Measurements from ENCODE around the gene MCHR2.
A peak's percentile ranks its signal among the peaks of the same experiment; 100 is the strongest.
"Not testable (repeated sequence)": the region's sequence is repeated elsewhere in the genome, so short reads cannot be mapped to it uniquely, and the experiment has no call there.

Gene MCHR2
- long read RNA-seq, donor 1: 0 reads
- long read RNA-seq, donor 2: 0 reads
- long read RNA-seq, donor 3: 0 reads
- long read RNA-seq, donor 4: 0 reads
- long read RNA-seq, donor 5: 0 reads
- long read RNA-seq, donor 6: 0 reads
- long read RNA-seq, donor 7: 0 reads
- long read RNA-seq, donor 8: 0 reads

DNA sequence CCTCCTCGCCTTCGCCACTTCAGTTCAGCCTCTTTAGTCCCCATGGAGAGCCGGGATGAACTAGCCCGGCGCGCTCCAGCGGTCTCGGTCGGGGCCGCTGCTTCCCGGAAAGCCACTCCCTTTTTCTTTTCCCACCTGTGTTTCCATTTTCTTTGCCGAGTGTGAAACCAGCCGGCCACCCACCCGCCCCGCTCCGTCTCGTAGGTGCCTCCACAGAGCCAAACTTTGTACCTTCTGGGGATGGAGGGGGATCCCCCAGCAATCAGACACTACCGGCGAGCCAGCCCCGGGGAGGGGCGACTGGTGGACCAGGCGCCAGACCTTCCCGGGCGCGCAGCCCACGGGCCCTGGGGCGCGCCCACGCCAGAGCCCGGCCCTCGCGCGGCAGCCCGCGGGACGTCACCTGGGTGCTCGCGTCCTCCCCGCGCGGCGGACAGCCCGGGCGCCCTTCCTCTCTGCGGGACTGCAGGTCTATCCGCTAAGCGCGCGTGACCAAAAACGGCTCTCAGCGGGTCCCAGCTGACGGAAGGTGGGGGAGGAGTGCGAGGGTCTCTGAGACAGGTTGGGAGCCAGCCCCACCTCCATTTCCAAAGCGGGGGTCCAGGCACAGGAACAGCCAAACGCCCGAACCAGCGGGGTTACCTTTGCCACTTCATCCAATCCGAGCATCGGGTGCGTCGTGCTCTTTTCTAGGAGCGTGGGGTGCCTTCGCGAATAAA, at the start of gene MCHR2:
Gene MCHR2, minus strand, starts transcription at position 691 of the 719 bp plus-strand sequence. CDS start 38,076 bp downstream, outside the sequence.
- DNase-seq: peak; percentile 51

GRCh38 chr6:100038546-100038945, 44.5 kb upstream of the MCHR2 start:
- not testable (repeated sequence) for DNase-seq

DNA sequence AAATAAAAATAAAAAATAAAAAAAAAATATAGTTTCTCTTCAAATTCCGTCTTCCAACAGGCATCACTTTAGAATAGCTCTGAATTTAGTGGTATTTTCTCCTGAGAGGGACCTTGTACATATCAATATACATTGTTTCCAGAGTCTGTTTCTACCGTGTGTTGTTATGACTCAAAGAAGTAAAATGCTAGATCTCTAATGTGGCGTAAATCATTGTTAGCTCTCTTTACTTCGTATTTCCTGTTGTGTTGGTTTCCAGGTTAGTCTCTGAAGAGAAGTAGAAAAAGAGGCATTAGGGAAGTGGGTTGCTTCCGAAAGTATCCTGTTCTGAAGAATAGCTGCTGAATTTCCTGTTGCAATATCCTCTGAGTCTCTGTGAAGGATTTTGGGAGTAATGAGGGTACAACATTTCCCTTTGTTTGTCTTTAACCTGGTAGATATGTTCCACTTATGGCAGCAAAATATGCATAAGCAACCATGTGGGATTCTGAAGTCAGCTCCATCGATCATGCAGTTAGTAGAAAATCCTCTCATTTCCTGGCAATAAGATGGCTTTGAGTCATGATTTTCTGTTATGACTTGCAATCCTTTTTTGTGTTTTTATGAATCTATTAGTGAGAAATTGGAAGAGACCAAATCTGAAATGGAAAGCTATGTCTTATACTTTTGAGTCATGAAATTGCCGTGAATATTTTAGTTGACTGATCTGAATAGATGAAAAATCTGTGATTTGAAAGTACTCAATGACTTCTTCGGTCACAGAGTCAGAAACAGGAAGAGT, 42.0 kb upstream of the MCHR2 start:
- DNase-seq: no peak

DNA sequence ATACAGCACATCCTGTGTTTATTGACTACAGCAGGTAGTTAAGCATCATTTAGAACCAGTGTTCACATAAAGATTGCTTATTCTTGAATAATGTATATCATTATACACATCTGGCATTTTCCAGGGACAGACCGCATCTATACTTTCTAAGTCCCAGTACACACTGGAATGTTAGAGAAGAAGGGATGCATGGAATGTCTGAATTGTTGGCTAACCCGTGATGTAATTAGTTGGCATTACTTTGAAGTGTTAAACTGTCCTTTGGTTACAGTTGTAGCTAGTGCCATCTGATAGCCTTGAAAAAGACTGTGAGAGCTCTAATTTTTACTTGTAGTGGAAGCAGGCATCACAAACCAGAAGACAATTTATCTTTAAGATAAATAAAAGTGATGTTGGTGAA, 29.8 kb upstream of the MCHR2 start:
- no peak for DNase-seq

- no peak for DNase-seq
These were observed 28.8 kb upstream of the MCHR2 start for GRCh38 chr6:100022847-100023246.

GRCh38 chr6:100008857-100009256, 14.8 kb upstream of the MCHR2 start:
- DNase-seq: no peak

DNA sequence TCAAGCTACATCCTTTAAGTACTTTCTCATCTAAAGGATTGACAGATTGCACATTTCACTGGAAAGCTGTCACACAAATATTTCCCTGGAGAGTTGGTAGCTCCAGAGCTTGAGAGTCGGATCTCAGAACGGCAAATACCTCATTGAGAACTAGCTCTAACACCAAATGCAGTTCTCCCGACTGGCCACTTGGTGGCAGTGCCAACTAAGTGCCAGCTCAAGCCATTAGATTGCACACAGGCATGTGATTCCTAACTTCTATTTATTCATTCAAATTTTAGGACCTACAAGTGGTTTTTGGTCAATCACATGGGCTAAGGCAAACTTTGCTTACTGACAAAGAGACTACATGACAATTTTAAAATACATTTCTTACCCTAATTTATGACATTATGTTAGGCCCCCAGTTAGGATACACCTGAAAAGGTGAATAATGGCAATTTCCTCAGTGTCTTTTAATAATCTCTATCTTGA, 7.9 kb upstream of the MCHR2 start:
- peak; percentile 8 for DNase-seq

- no peak for DNase-seq
These were observed 3.1 kb upstream of the MCHR2 start for GRCh38 chr6:99997141-99997540.

DNA sequence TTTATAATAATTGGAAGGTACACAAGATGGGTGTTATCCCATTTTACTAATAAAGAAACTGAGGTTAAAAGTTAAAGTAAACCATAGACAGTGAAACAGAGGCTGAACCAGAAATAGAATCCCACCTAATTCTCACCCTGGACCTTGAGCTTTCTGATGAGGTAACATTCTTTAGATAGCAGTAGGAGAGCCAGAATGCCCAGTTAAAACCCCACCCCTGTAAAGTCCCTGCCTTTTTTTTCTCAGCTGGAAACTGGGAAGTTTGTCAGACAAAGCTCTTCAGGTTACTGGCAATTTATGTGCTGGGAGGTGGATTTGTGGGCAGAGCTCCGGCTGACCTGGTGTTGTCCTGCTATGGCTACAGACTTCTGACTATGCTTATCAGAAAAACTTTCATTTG, 1.9 kb upstream of the MCHR2 start:
- DNase-seq: no peak

DNA sequence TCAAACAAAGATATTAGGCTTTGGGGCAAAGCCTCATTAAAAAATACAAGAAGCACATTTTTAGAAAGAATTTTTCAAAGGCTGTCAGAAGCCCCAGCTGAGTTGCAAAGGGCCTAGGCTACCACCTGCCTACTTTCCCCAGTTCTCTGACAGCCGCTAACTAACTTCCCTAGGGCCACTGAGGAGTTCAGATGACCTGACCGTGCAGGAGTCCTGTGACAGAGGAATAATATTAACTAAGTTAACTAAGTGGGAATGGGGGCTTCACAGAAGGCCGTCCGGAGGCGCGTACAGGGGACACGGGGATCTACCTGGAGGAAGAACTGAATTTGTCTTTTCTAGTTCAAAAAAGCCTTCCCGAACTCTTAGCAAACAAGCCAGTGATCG, 884 bp downstream of the MCHR2 start:
- DNase-seq: no peak

DNA sequence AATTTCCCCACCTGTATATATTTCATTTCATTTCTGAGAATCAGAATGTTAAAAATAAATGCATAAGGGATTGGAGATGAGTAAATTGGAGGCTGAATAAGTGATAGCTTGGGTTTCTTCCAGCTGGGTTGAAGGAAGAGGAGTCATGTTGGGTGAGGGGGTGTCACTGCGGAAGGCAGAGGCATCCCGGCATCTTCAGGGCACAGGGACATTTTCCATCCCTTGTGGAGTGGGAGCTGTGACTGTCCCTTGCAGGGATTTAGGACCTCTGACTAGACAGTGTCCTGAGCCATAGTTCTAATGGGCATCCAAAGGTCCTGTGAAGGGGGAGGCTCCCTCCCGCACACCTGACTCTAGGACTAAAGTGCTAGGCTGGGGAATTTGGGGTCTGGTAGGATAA, 2.1 kb downstream of the MCHR2 start:
- no peak for DNase-seq

DNA sequence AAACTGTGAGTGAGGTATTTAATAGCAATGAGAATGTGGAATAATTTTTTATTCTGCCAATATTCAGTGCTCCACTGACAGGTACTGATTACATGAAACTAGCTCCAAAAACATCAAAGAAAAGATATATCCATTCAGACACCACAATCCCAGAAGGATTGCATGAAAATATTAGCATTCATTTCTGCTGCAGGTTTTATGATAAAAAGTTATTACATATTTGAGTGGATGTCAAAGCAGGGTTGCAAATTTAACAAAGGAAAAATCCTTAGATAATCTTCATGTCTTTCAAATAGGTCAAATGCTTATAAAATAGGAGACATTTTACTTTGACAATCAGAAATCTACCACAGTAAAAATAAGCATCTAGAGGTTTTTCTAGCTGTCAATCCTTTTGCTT, 13.3 kb downstream of the MCHR2 start:
- no peak for DNase-seq

DNA sequence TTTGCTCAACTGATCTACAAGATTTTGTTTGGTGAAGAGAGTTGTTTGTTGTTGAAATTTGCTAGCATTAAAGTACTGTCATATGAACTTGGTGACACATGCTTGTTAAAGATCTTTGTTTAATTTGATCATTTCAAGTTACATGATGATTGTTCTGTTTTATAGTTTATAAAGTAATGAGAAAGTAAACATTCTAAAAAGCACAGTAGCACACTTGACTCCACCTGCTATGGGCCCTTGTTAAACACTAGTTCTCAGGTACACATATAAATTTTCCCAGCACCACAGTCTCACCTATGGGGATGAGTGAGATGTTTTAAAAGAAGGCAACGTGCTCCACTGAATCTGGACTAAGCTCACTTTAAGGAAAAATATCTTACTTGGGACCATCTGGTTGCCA, 14.1 kb downstream of the MCHR2 start:
- no peak for DNase-seq

- DNase-seq: no peak
These were observed 27.0 kb downstream of the MCHR2 start for GRCh38 chr6:99967052-99967451.

GRCh38 chr6:99960027-99960426, 34.0 kb downstream of the MCHR2 start:
- DNase-seq: no peak

DNA sequence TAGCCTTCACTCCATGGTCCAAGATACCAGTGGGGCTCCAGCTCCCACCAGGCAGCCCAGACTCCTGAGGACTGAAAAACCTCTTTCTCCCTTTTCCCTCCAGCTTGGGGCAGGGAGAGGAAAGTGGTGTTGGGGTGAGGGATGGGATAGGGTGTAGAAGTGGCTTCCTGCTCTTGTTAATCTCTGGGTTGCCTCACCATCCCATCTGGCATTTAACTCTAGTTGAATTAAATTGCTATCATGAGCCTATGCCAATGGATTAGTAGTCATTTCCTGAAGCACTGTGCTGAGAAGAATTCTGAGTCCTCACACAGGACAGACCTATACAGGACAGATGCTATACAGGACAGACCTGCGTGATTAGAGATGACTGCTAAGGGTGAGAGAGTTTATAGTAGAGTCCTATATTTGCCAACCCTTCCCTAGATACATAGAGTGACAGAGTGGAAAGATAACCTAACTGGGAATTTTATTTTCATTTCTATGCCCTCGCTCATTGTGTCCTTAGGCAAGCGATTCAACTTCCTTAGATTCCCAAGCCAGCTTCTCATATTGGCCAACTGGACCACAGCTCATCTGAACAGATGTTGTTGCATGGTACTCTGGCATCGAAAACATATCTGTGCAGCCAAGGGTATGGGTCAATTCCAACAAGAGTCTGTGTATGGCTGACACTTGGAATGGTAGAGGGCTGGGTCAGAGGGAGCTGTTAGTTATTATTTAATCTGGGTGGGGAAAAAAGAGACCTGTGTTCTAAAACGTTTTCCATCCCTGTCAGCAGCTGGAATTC, 42.8 kb downstream of the MCHR2 start:
- no peak for DNase-seq

DNA sequence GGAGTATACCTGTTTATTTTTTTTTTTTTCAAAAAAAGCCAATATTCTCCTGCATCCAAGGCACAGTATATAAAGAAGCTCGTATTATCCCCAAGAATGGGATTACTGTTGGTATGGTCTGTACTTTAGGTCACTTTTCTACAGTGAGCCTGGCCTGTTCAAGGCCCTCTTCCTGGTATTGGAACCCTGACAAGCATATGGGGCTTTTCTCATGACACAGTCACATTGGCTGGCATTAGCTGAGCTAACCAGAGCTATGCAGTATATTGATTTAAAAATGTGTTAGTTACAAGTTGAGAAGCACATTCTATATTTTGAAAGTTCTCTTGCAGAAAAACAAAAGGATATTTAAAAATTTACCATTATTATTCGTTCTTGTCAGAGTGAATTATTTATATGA, 48.0 kb downstream of the MCHR2 start:
- DNase-seq: no peak

DNA sequence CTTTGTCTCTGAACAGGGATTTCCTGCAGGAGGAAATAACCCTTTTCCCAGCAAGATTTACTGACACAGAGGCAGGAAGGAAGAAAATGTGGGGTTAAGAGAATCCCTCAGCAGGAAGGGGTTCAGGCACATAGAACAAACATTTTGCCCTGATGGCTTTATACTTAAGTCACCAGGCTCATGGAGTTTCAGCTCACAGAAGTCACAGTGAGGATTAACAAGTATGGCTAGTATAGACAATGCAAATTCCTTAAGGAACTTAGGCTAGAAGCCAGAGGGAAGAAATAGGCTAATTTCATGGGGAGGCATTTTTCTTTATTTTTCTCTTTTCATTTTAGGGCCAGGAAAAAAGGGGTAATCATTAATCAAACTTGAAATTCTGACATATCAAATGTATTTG, 50.2 kb downstream of the MCHR2 start:
- no peak for DNase-seq

DNA sequence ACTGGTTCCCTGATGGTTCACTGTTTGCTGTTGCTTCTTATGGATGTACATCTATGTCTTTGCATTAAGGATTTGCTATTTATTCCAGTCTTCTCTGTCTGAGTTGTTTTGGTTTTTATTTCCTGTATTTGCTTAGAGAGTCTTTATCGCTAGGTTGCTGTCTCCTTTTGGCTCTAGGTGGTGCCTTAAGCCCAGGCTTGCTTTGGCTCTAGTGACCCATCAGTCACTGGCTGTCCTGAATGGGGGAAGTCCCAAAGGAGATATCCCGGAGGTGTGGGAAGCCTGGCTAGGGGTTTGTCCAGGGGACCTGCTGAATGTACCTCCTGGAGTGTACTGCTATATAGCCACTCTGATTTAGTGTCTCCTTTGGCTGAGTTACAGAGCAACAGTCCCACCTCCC, 53.4 kb downstream of the MCHR2 start:
- DNase-seq: no peak

- no peak for DNase-seq
These were observed 60.9 kb downstream of the MCHR2 start for GRCh38 chr6:99933129-99933528.

DNA sequence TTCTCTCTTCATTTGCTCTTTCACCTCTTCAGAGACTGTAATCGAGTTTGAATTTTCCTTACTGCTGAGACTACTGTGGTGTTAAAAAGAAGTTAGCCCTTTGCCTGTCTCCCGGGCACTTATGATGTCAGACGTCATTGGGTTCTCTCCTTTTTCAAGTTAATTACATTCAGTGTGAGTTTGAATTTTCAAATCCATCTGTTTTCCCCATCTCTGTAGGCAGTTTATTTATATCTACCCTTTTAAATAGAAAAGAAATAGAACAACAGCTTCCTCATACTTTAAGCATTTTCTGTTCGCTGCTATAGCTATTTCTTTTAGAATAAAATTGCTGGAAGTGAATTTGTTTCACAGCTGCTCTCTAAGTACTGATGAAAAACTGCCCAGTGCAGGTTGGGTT, 81.4 kb downstream of the MCHR2 start:
- DNase-seq: no peak

DNA sequence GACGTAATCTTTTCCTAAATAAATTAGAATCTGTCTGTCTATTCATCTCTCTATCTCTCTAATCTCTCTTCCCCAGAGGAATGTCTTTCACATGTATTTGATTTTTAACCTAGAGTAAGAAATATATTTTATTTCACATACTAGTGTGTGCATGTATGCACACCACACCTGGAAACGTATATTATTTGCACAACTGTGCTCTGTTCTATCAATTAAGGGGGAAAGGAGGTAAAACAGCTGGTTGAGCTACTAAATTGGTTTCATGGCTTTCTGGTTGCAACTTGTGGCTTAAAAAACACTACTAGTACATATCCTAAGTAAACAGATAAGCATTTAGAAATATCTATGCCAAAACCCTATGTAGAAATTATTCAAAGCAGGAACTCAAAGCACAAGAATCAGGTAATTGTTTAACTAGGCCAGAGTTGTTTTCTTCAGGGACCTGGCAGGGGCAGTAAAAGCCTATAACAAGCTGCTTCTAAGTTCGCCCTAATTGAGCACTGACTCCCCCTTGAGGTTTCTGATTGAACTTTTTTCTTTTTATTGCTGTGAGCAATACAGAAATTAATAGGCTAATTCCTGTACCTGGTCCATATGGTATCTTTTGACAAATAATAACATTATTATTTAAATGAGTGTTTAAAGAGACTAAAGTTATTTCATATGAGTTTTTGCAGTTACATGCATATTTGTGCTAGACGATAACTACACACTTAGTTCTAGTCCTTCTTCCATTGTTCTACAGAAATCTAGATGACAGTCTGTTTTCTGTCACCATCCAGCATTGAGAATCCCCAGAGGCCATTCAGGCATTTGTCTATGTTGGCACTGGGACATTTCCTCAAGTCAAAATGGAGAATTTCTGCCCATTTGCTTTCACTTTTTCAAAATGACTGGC, 88.6 kb downstream of the MCHR2 start:
- DNase-seq: no peak

Measured in right kidney (tissue), 9 donors.